ENCODE measurements around the gene SLC44A5. TPM values are rescaled to one million over a fixed set of nuclear protein-coding genes. Genes with fewer than 3 reads are reported as not detected.

Gene SLC44A5
- total RNA-seq, 4 donors from 2014 or later = 1.1 to 17.7 (median 5.8) TPM

DNA sequence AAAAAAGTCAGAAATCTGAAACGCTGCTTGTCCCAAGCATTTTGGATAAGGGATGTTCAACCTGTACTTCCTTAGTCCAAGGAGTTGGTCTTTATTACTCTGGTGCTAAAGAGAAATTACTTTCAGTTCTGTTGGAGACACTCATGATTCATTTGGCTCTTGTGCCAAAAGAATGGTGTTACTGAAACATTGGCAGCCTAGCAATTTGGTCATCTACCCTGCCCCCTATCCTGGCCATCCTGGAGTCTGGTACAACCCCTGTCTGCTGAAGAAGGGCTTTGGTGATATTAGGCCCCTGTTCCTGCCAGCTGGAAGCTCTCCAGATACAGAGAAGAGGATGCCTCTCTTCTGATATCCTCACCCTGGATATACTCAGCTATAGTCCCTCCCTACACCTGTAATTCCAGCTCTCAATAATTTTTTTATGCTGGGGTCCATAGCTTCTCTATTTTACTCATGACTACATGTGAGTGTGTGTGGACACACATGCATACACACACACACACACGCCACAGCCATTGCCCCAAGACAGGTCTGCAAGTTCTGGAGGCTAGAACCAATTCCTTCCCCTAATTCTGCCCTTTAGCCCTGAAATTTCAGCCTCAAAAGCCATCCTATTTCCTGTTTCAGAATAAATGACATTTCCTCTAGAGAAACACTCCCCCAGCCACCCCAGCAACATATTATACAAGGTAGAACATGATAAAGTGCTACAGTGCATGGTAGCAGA lies 436.7 kb downstream of the SLC44A5 start:
- Histone ChIP-seq H3K4me3 (no peak overlapping the region), H3K4me1 (no peaks in the 10 kb centered on the region), H3K27ac (no peak overlapping the region), H3K9me3 (no peaks in the 10 kb centered on the region), H3K27me3 (no peaks in the 10 kb centered on the region), H3K36me3 (no peaks in the 10 kb centered on the region)
- TF ChIP-seq EP300 (IDR thresholded peaks at IDR 0.05) (no peak), POLR2A (IDR thresholded peaks at IDR 0.05) (no peak), POLR2AphosphoS5 (IDR thresholded peaks at IDR 0.05) (no peak)
- TF ChIP-seq, protein P1, sequence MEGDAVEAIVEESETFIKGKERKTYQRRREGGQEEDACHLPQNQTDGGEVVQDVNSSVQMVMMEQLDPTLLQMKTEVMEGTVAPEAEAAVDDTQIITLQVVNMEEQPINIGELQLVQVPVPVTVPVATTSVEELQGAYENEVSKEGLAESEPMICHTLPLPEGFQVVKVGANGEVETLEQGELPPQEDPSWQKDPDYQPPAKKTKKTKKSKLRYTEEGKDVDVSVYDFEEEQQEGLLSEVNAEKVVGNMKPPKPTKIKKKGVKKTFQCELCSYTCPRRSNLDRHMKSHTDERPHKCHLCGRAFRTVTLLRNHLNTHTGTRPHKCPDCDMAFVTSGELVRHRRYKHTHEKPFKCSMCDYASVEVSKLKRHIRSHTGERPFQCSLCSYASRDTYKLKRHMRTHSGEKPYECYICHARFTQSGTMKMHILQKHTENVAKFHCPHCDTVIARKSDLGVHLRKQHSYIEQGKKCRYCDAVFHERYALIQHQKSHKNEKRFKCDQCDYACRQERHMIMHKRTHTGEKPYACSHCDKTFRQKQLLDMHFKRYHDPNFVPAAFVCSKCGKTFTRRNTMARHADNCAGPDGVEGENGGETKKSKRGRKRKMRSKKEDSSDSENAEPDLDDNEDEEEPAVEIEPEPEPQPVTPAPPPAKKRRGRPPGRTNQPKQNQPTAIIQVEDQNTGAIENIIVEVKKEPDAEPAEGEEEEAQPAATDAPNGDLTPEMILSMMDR (IDR thresholded peaks at IDR 0.05) = no peak
- DNase-seq (ENCODE audit: low spot score in 2 of 2) = no peak
- 78% methylated on average over 2 of the region's 2 CpGs for WGBS

DNA sequence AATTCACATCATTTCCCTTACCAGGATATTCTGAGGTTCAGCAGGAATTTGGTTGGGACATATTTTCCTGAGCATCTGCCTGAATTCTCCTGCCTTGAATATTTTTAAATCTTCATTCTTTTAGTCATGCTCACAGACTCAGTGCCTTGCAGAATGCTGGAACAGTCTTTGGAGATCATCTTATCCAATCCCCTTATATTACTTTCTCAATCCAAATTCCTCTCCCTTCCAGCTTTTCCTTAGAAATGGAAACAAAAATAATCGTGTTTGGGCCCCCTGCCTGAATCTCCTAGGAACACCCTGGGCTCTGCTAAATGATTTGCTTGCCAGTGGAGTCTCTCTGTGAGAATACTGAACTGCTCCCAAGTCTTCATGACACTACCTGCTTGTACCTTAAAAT lies 438.4 kb downstream of the SLC44A5 start:
- Histone ChIP-seq H3K27ac (no peak overlapping the region), H3K9me3 (no peaks in the 10 kb centered on the region), H3K27me3 (no peaks in the 10 kb centered on the region), H3K4me1 (no peaks in the 10 kb centered on the region), H3K4me3 (no peak overlapping the region), H3K36me3 (no peaks in the 10 kb centered on the region)
- no peak for DNase-seq (ENCODE audit: low spot score in 2 of 2)
- TF ChIP-seq POLR2AphosphoS5 (IDR thresholded peaks at IDR 0.05) = no peak
- TF ChIP-seq, protein P1 (IDR thresholded peaks at IDR 0.05) = no peak
- TF ChIP-seq POLR2A (IDR thresholded peaks at IDR 0.05) = no peak
- no peak for TF ChIP-seq EP300 (IDR thresholded peaks at IDR 0.05)
- WGBS = 35% methylated on average over 1 of the region's 1 CpG

DNA sequence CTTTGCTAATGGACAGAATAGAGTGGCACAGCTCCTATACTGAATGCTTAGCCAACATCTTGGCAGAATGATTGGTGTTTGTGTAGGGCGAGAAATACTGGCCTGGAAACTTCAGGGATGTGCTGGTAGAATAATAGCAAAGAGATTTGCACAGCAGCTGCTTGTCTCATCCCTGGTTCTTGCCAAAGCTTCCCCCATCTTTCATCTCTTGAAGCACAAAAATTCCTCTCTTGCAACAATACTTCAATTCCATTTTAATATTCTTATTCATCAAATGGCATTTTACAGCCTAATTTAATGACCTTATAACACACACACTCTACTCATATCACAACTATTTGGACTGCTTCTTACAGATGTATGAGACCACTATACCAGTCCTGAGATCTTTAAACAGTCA lies 439.0 kb downstream of the SLC44A5 start:
- Histone ChIP-seq H3K4me1 (no peaks in the 10 kb centered on the region), H3K9me3 (no peaks in the 10 kb centered on the region), H3K4me3 (no peak overlapping the region), H3K27me3 (no peaks in the 10 kb centered on the region), H3K36me3 (no peaks in the 10 kb centered on the region), H3K27ac (no peak overlapping the region)
- 64% methylated on average over 1 of the region's 1 CpG for WGBS
- TF ChIP-seq POLR2A (IDR thresholded peaks at IDR 0.05) (no peak), POLR2AphosphoS5 (IDR thresholded peaks at IDR 0.05) (no peak), EP300 (IDR thresholded peaks at IDR 0.05) (no peak)
- TF ChIP-seq, protein P1 (IDR thresholded peaks at IDR 0.05) = no peak
- no peak for DNase-seq (ENCODE audit: low spot score in 2 of 2)

DNA sequence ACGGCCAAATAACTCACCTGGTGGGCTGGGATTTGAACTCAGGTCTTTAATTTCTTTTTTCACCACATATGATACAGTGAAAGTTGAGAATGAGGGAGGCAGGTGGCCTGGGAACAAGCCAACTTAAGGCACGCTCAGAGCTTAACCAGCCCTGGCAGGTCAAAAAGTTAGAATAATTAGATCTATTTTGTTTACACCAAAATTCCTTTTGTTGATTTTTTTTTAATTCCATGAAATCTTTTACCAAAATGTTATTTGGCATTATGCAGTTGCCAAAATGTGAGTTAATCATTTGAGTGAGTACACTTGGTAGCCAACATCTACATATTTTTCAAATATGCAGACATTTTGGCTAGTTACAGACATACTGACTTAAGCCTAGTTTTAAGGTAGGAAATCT lies 439.9 kb downstream of the SLC44A5 start:
- 61% methylated on average over 2 of the region's 2 CpGs for WGBS
- Histone ChIP-seq H3K4me1 (no peaks in the 10 kb centered on the region), H3K27ac (no peak overlapping the region), H3K36me3 (no peaks in the 10 kb centered on the region), H3K4me3 (no peak overlapping the region), H3K27me3 (no peaks in the 10 kb centered on the region), H3K9me3 (no peaks in the 10 kb centered on the region)
- TF ChIP-seq, protein P1 (IDR thresholded peaks at IDR 0.05) = no peak
- TF ChIP-seq POLR2AphosphoS5 (IDR thresholded peaks at IDR 0.05) (no peak), POLR2A (IDR thresholded peaks at IDR 0.05) (no peak), EP300 (IDR thresholded peaks at IDR 0.05) (no peak)
- DNase-seq (ENCODE audit: low spot score in 2 of 2) = no peak

DNA sequence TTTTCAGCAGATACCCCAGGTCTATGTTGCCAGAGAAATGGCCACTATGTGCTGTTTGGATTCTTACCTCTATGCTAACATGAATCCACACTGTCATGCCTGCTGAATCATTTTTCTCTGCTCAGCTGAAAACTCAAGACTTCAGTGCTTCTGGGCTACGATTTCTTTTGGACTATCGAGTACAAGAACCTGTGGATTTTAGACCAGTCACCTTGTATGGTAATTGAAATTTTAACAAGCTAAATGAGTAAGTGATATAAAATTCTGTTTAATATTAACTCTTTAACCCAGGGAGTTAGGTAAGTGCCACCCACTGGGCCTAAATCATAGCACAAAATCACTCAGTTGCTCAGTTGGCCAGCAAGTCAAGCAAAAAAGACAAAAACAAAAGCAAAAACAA lies 440.9 kb downstream of the SLC44A5 start:
- H3K4me1 ChIP-seq = no peaks in the 10 kb centered on the region
- no peaks in the 10 kb centered on the region for H3K36me3 ChIP-seq
- no peaks in the 10 kb centered on the region for H3K9me3 ChIP-seq
- TF ChIP-seq EP300 (IDR thresholded peaks at IDR 0.05) = no peak
- TF ChIP-seq POLR2AphosphoS5 (IDR thresholded peaks at IDR 0.05) = no peak
- no peak for TF ChIP-seq POLR2A (IDR thresholded peaks at IDR 0.05)
- DNase-seq (ENCODE audit: low spot score in 2 of 2) = no peak
- no peak overlapping the region for H3K4me3 ChIP-seq
- no peaks in the 10 kb centered on the region for H3K27me3 ChIP-seq
- 97% methylated on average over 2 of the region's 2 CpGs for WGBS
- H3K27ac ChIP-seq = no peak overlapping the region

All from suprapubic skin (tissue), 4 donors.